Neural progenitor cell (in vitro differentiated cells): ENCODE measurements around the gene SIX4. TPM values are rescaled to one million over a fixed set of nuclear protein-coding genes. Genes with fewer than 3 reads are reported as not detected.

ENCODE experiments used
- DNase-seq: peaks from one replicate; pipeline ENCODE4 v3.0.0-alpha.2; 2016; ENCODE audit warnings: low spot score
- H2AFZ ChIP-seq: fragments of 200-600 bp; sonication (generic); replicated peaks from 2 replicates; pipeline ENCODE4 v1.6.1; 2016; ENCODE audit warnings: antibody characterized with exemption
- H3F3A ChIP-seq: fragments of 200-600 bp; sonication (generic); 2 replicates; pipeline ENCODE4 v1.6.1; 2016; ENCODE audit warnings: antibody characterized with exemption, low read depth
- H3K27ac ChIP-seq: fragments of 200-600 bp; sonication (generic); 2 replicates; pipeline ENCODE4 v1.5.1; 2016; ENCODE audit warnings: mild to moderate bottlenecking
- H3K27me3 ChIP-seq: fragments of 200-600 bp; sonication (generic); 2 replicates; pipeline ENCODE4 v1.6.1; 2016; ENCODE audit warnings: mild to moderate bottlenecking, moderate library complexity
- H3K36me3 ChIP-seq: fragments of 200-600 bp; sonication (generic); 2 replicates; pipeline ENCODE4 v1.5.1; 2016
- H3K4me1 ChIP-seq: fragments of 200-600 bp; sonication (generic); 2 replicates; pipeline ENCODE4 v1.6.1; 2016; ENCODE audit warnings: mixed run types
- H3K4me2 ChIP-seq: fragments of 200-600 bp; sonication (generic); 2 replicates; pipeline ENCODE4 v1.6.1; 2016
- H3K4me3 ChIP-seq: fragments of 200-600 bp; sonication (generic); 2 replicates; pipeline ENCODE4 v1.5.1; 2016
- H3K79me2 ChIP-seq: fragments of 200-600 bp; sonication (generic); 2 replicates; pipeline ENCODE4 v1.6.1; 2016; ENCODE audit warnings: low read depth
- H3K9ac ChIP-seq: fragments of 200-600 bp; sonication (generic); 2 replicates; pipeline ENCODE4 v1.6.1; 2016
- H3K9me3 ChIP-seq: fragments of 200-600 bp; sonication (generic); 2 replicates; pipeline ENCODE4 v1.5.1; 2016; ENCODE audit warnings: low read depth
- H4K20me1 ChIP-seq: fragments of 200-600 bp; sonication (generic); 2 replicates; pipeline ENCODE4 v1.6.1; 2016; ENCODE audit warnings: low read depth
- H3K27ac Mint-ChIP-seq: 3 replicates; pipeline ENCODE4 v1.8.0; 2021; ENCODE audit warnings: mixed read lengths
- H3K27me3 Mint-ChIP-seq: 2 replicates; pipeline ENCODE4 v1.8.0; 2022; ENCODE audit warnings: low read depth, mild to moderate bottlenecking, inconsistent platforms, moderate library complexity, mixed read lengths; ENCODE audit not compliant: insufficient read depth
- H3K36me3 Mint-ChIP-seq: 3 replicates; pipeline ENCODE4 v1.8.0; 2021; ENCODE audit warnings: mixed read lengths
- H3K4me1 Mint-ChIP-seq: 3 replicates; pipeline ENCODE4 v1.8.0; 2021; ENCODE audit warnings: mixed read lengths
- H3K4me3 Mint-ChIP-seq: 3 replicates; pipeline ENCODE4 v1.8.0; 2021; ENCODE audit warnings: mild to moderate bottlenecking, moderate library complexity, mixed read lengths
- H3K9me3 Mint-ChIP-seq: 3 replicates; pipeline ENCODE4 v1.8.0; 2020; ENCODE audit warnings: mixed read lengths
- EZH2 ChIP-seq: fragments of 200-600 bp; sonication (generic); IDR thresholded peaks from 2 replicates; pipeline ENCODE4 v1.6.1; 2017; ENCODE audit warnings: antibody characterized with exemption, mild to moderate bottlenecking, moderate library complexity
- EZH2phosphoT487 ChIP-seq: fragments of 200-600 bp; sonication (generic); IDR thresholded peaks from 2 replicates; pipeline ENCODE4 v1.6.1; 2017; ENCODE audit warnings: antibody characterized with exemption
- total RNA-seq: library from RNA; depleted of rRNA; stranded (reverse); fragments of >200 nt; gene quantifications from 2 replicates; pipeline ENCODE4 v1.2.3, GENCODE V29; 2015; ENCODE audit warnings: low replicate concordance
- TF ChIP-seq, protein P1 (sequence below): fragments of 200-600 bp; sonication (generic); IDR thresholded peaks from 2 replicates; pipeline ENCODE4 v1.5.1; 2017; ENCODE audit warnings: antibody characterized with exemption, mild to moderate bottlenecking

The SIX4 gene
- total RNA-seq, 1 donor from 2014 or later: 32.9 TPM

DNA sequence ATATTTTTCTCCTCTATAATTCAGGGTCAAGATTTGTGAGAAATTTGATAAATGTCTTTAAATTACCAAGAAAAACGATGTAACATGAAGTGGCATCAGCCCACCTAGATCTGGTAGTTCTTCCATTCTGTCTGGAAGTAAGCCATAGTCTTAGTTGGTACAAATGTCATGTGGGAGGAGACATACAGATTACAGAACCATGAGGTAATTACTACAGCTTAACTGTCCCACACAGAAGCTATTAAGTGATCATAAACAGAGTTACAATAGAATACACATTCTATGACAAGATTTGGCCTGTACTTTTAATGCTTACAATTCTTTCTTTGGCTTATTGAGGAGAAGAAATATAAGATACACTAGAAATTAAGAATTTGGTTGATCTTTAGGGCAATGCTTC is 61.2 kb downstream of the SIX4 start:
- H3K36me3 Mint-ChIP-seq: no peaks in the 10 kb centered on the region
- TF ChIP-seq EZH2phosphoT487: no peak
- no peak for TF ChIP-seq EZH2
- TF ChIP-seq, protein P1, sequence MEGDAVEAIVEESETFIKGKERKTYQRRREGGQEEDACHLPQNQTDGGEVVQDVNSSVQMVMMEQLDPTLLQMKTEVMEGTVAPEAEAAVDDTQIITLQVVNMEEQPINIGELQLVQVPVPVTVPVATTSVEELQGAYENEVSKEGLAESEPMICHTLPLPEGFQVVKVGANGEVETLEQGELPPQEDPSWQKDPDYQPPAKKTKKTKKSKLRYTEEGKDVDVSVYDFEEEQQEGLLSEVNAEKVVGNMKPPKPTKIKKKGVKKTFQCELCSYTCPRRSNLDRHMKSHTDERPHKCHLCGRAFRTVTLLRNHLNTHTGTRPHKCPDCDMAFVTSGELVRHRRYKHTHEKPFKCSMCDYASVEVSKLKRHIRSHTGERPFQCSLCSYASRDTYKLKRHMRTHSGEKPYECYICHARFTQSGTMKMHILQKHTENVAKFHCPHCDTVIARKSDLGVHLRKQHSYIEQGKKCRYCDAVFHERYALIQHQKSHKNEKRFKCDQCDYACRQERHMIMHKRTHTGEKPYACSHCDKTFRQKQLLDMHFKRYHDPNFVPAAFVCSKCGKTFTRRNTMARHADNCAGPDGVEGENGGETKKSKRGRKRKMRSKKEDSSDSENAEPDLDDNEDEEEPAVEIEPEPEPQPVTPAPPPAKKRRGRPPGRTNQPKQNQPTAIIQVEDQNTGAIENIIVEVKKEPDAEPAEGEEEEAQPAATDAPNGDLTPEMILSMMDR: no peak
- Histone ChIP-seq H3K79me2 (no peaks in the 10 kb centered on the region), H3F3A (peaks cover 8% of the 10 kb centered on the region), H3K9me3 (no peaks in the 10 kb centered on the region), H3K27me3 (peaks cover 32% of the 10 kb centered on the region), H4K20me1 (no peaks in the 10 kb centered on the region), H2AFZ (no peak overlapping the region), H3K27ac (no peak overlapping the region), H3K9ac (no peak overlapping the region), H3K4me3 (no peak overlapping the region), H3K4me2 (no peak overlapping the region), H3K4me1 (peaks cover 13% of the 10 kb centered on the region), H3K36me3 (no peaks in the 10 kb centered on the region)
- no peak overlapping the region for H3K4me3 Mint-ChIP-seq
- H3K4me1 Mint-ChIP-seq: peaks cover 16% of the 10 kb centered on the region
- no peak overlapping the region for H3K27ac Mint-ChIP-seq
- H3K27me3 Mint-ChIP-seq: peaks cover 26% of the 10 kb centered on the region
- no peaks in the 10 kb centered on the region for H3K9me3 Mint-ChIP-seq
- DNase-seq: no peak

DNA sequence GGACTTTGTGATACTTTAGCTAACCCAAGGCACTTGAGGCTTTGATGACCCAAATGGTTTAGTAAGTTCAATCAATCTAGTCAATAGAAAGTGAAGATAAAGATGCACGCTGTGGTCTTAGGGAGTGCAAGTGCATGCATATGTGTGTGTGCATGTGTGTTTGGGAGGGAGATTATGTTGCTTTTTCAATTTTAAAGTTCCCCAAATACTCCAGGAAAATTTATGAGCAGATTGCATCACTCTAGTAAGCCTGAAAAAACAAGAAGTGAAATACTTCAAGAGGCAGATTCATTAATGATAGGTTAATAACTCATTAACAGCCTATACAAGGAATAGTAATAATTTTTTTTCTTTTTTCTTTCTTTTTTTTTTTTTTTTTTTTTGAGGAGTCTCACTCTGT is 62.4 kb downstream of the SIX4 start:
- Histone ChIP-seq H3K79me2 (no peaks in the 10 kb centered on the region), H3K27me3 (peaks cover 44% of the 10 kb centered on the region), H3K4me2 (no peak overlapping the region), H3K27ac (no peak overlapping the region), H3K9me3 (no peaks in the 10 kb centered on the region), H3K4me1 (peaks cover 16% of the 10 kb centered on the region), H3K9ac (no peak overlapping the region), H3K4me3 (no peak overlapping the region), H4K20me1 (no peaks in the 10 kb centered on the region), H3K36me3 (no peaks in the 10 kb centered on the region), H2AFZ (no peak overlapping the region), H3F3A (peaks cover 18% of the 10 kb centered on the region)
- no peak for DNase-seq
- Mint-ChIP-seq H3K4me3 (no peak overlapping the region), H3K36me3 (no peaks in the 10 kb centered on the region), H3K27ac (no peak overlapping the region), H3K9me3 (no peaks in the 10 kb centered on the region), H3K27me3 (peaks cover 35% of the 10 kb centered on the region), H3K4me1 (peaks cover 21% of the 10 kb centered on the region)
- TF ChIP-seq, protein P1: no peak
- TF ChIP-seq EZH2 (no peak), EZH2phosphoT487 (no peak)

Other genes starting within 250 kb of the SIX4 start
- 3.0 and 6.2 TPM in 2 replicates for gene C14orf39, start 238.3 kb downstream of the SIX4 start, total RNA-seq
- gene SIX6, start 215.2 kb downstream of the SIX4 start, total RNA-seq: 1.4 and 1.7 TPM in 2 replicates
- 0.28 TPM in 1 of 2 replicates, not detected in the other for gene SIX1, start 74.9 kb downstream of the SIX4 start, total RNA-seq
- 64.0 and 114 TPM in 2 replicates for gene MNAT1, start 10.4 kb upstream of the SIX4 start, total RNA-seq